ENCODE data around the gene DSCAML1.

Gene DSCAML1

DNA sequence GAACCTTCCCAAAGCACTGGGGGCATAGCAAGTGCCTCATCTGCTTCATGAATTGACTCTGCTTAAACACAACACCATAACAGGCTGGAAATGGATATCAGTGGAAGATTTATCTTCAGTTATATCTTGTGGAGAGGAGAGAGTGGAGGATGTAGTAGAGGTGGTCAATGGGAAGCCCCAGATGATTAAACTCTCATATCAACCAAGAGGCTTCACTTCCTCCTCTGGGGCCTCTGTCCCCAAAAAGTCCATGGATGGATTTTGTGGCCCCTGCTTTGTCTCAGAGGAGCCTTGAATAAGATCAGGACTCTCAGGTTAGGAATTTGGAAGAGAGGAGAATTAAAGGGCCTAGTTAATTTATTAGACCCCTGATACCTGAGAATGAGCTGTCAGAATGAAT is 363.3 kb downstream of the DSCAML1 start:
- no peak overlapping the region for H3K4me3 ChIP-seq (ENCODE audit: low read depth, low read length)
- POLR2A ChIA-PET, result no interaction called here
- CTCF ChIA-PET, result no interaction called here
- TF ChIP-seq, protein P1, sequence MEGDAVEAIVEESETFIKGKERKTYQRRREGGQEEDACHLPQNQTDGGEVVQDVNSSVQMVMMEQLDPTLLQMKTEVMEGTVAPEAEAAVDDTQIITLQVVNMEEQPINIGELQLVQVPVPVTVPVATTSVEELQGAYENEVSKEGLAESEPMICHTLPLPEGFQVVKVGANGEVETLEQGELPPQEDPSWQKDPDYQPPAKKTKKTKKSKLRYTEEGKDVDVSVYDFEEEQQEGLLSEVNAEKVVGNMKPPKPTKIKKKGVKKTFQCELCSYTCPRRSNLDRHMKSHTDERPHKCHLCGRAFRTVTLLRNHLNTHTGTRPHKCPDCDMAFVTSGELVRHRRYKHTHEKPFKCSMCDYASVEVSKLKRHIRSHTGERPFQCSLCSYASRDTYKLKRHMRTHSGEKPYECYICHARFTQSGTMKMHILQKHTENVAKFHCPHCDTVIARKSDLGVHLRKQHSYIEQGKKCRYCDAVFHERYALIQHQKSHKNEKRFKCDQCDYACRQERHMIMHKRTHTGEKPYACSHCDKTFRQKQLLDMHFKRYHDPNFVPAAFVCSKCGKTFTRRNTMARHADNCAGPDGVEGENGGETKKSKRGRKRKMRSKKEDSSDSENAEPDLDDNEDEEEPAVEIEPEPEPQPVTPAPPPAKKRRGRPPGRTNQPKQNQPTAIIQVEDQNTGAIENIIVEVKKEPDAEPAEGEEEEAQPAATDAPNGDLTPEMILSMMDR (IDR thresholded peaks at IDR 0.05; ENCODE audit: insufficient read depth, low read length, missing control alignments), result no peak
- no peak for DNase-seq (ENCODE audit: low read depth, low spot score)

DNA sequence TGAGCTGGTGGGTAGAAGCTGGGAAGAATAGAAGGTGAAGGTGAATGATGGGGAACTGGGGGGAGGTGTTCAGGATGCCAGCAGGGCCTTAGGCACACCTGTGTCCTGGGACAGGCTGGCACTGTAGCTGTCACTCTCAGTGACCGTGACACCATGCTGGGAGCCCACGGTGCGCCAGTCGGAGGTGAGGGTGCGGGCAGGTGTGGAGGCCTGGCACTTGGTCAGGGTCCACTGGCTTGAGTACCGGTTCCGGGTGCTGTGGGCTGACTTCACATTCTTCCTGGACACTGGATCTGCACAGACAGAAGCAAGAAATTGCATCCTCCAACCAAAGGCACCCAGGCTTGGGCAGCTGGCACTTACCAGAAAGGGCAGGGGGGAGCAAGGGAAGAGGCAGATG is 365.6 kb downstream of the DSCAML1 start:
- CTCF ChIA-PET, result interaction anchor here (1.1 to 1.2 kb wide), 2 partner anchors 8 to 386 kb away, joined by 3 to 4 read pairs; no protein-coding TSS in a partner anchor
- no peak overlapping the region for H3K4me3 ChIP-seq (ENCODE audit: low read depth, low read length)
- POLR2A ChIA-PET, result no interaction called here
- TF ChIP-seq, protein P1 (IDR thresholded peaks at IDR 0.05; ENCODE audit: insufficient read depth, low read length, missing control alignments), result no peak
- no peak for DNase-seq (ENCODE audit: low read depth, low spot score)

DNA sequence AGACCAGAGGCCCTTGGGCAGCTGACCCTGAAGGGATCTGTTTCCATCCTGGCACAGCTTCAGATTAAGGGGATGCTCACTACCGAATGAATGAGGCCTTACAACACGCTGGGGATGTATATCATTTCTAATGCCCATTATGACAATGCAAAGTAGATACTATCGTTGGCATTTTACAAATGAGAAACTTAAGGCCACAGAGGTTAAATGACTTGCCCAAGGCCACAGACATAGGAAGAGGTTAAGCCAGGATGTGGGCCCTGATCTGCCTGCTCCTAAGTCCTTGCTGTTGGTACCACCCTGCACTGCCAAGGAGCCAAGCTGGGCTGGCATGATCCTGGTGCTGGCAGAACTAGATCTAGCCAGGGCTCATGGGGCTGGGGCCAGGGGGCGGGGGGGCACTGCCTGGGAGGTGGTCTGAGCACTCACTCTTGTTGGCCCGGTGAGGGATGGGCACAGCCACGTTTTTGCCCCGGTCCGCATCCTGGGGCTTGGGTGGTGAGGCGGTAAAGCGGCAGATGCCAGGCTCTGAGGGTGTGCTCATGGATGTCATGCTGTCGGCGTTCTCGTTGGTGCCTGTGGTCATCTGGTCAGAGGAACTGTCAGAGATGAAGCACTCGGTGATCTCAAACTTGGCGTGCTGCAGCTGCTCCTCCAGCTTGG is 366.6 kb downstream of the DSCAML1 start:
- CTCF ChIA-PET, result interaction anchor here (1.1 to 1.7 kb wide), 2 partner anchors 7 to 387 kb away, joined by 3 to 6 read pairs; no protein-coding TSS in a partner anchor

DNA sequence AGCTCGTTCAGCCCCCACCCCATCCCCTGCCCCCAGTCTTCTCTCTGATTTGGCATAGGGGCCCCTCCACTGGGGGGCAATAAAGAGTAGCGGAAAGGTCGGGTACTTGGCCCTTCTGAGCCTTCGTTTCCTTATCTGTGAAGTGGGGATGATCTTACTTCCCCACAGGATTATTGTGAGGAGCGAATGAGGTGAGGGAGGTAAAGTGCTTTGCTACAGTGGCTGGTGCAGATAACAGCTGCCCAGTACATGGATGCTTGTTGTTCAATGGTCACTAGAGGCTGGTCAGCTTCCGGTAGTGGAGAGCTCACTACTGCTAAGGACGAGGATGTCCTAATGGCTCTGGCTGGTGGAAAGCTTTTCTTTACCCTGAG is 368.2 kb downstream of the DSCAML1 start:
- no peak overlapping the region for H3K4me3 ChIP-seq (ENCODE audit: low read depth, low read length)
- DNase-seq (ENCODE audit: low read depth, low spot score), result no peak
- ChIA-PET CTCF (interaction anchor here (0.7 to 5.2 kb wide), 6 partner anchors 10 to 625 kb away, joined by 3 to 55 read pairs (median 4); no protein-coding TSS in a partner anchor), POLR2A (no interaction called here)
- TF ChIP-seq, protein P1 (IDR thresholded peaks at IDR 0.05; ENCODE audit: insufficient read depth, low read length, missing control alignments), result no peak

More for the DNA sequence above, 366.6 kb downstream of the DSCAML1 start:
- no peak overlapping the region for H3K4me3 ChIP-seq (ENCODE audit: low read depth, low read length)
- TF ChIP-seq, protein P1 (IDR thresholded peaks at IDR 0.05; ENCODE audit: insufficient read depth, low read length, missing control alignments), result no peak
- no peak for DNase-seq (ENCODE audit: low read depth, low spot score)
- POLR2A ChIA-PET, result no interaction called here

DNA sequence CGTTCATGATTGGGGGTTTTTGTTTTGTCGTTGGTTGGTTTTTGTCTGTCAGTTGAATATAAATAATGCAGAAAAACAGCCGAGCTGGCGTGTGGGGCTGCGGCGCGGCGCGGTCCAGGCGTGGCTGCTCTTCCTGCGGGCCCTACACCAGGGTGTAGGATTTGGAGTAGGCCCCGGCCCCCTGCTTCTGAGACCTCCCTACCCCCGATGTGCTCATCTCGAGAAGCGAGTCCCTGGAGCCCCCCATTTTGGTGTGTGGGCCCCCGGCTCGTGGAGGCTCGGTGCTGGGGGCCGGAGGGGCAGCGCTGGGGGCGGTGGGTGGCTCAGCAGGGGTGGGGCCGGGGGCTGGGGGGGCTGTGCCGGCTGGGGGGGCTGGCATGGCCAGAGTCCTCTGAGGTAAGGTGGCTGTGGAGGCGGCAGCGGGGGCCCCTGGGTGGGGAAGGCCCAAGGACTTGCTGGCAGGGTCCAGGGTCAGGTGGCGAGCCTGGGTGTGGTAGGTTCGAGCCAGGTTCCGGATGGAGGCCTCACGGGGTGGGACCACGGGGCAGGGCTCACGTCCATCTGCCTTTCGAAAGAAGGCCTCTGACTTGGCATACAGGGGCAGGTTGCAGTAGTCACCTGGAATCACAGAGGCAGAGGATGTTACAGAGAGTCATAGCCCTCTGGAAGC is 368.7 kb downstream of the DSCAML1 start:
- DNase-seq (ENCODE audit: low read depth, low spot score), result no peak
- TF ChIP-seq, protein P1 (IDR thresholded peaks at IDR 0.05; ENCODE audit: insufficient read depth, low read length, missing control alignments), result no peak
- CTCF ChIA-PET, result interaction anchor here (0.7 to 5.7 kb wide), 6 partner anchors 9 to 625 kb away, joined by 3 to 151 read pairs (median 28); no protein-coding TSS in a partner anchor
- H3K4me3 ChIP-seq (ENCODE audit: low read depth, low read length), result no peak overlapping the region
- POLR2A ChIA-PET, result no interaction called here

DNA sequence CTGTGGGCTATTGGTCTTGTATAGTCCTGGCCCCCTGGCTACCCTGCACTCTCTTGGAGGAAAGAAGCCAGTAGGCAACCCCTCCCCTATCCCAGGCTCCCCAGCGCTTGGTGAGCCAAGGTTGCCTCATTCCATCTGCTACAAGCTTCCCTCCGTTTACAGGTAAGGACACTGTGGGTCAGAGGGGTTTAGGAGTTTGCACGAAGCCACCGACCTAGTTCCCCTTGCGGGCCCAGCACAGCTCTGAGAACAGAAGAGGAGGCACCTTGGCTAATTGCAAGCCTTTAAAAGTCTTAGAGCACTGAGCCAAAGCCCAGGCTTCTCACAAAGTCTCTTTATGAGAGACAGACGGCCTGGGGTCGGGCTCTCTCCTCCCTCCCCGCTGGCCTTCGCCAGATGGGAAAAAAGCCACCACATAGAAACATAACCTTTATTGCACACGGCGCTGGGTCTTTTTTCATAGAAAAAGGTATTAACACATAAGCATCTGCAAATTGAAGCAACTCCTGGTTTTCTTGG is 369.6 kb downstream of the DSCAML1 start:
- TF ChIP-seq, protein P1 (IDR thresholded peaks at IDR 0.05; ENCODE audit: insufficient read depth, low read length, missing control alignments), result no peak
- no peak overlapping the region for H3K4me3 ChIP-seq (ENCODE audit: low read depth, low read length)
- no peak for DNase-seq (ENCODE audit: low read depth, low spot score)
- POLR2A ChIA-PET, result no interaction called here
- CTCF ChIA-PET, result interaction anchor here (1.4 to 5.7 kb wide), 13 partner anchors 9 to 400 kb away, joined by 4 to 151 read pairs (median 13); no protein-coding TSS in a partner anchor
